OCI-LY1 (cell line): ENCODE results near the gene CHIT1.

ENCODE experiments used
- H2AFZ ChIP-seq: fragments of 200-600 bp; sonication (generic), shearing (Covaris generic); 2 replicates; pipeline ENCODE4 v1.6.0; 2014; ENCODE audit warnings: antibody characterized with exemption, mild to moderate bottlenecking, low read length
- H3F3A ChIP-seq: fragments of 200-600 bp; sonication (generic), shearing (Covaris generic); 2 replicates; pipeline ENCODE4 v1.6.0; 2014; ENCODE audit warnings: mild to moderate bottlenecking, antibody characterized with exemption, low read length, moderate library complexity; ENCODE audit not compliant: insufficient read depth
- H3K27ac ChIP-seq: fragments of 200-600 bp; sonication (generic); 2 replicates; pipeline ENCODE4 v1.5.1; 2014; ENCODE audit warnings: low read length, mixed run types, mild to moderate bottlenecking, low read depth; ENCODE audit not compliant: poor library complexity, severe bottlenecking
- H3K27me3 ChIP-seq: fragments of 200-600 bp; sonication (generic); 2 replicates; pipeline ENCODE4 v1.6.0; 2014; ENCODE audit warnings: antibody characterized with exemption, mild to moderate bottlenecking, low read length, moderate library complexity; ENCODE audit not compliant: insufficient read depth
- H3K36me3 ChIP-seq: fragments of 200-600 bp; sonication (generic); 2 replicates; pipeline ENCODE4 v1.6.1; 2014; ENCODE audit warnings: mild to moderate bottlenecking, antibody characterized with exemption, low read length, moderate library complexity, mixed read lengths; ENCODE audit not compliant: insufficient read depth
- H3K4me1 ChIP-seq: fragments of 200-600 bp; sonication (generic); 2 replicates; pipeline ENCODE4 v1.5.1; 2014; ENCODE audit warnings: mild to moderate bottlenecking, low read length, moderate library complexity; ENCODE audit not compliant: insufficient read depth, severe bottlenecking
- H3K4me2 ChIP-seq: fragments of 200-600 bp; sonication (generic), shearing (Covaris generic); 2 replicates; pipeline ENCODE4 v1.6.1; 2014; ENCODE audit warnings: low read length
- H3K4me3 ChIP-seq: fragments of 200-600 bp; sonication (generic); 2 replicates; pipeline ENCODE4 v1.5.1; 2014; ENCODE audit warnings: low read length, low read depth, mild to moderate bottlenecking, mixed read lengths; ENCODE audit not compliant: poor library complexity, severe bottlenecking
- H3K79me2 ChIP-seq: fragments of 200-600 bp; shearing (Covaris generic); 2 replicates; pipeline ENCODE4 v1.6.1; 2016; ENCODE audit warnings: mixed run types, low read length, mixed read lengths; ENCODE audit not compliant: insufficient read depth
- H3K9ac ChIP-seq: fragments of 200-600 bp; sonication (generic), shearing (Covaris generic); 2 replicates; pipeline ENCODE4 v1.6.1; 2014; ENCODE audit warnings: mild to moderate bottlenecking, low read length, mixed read lengths
- H3K9me2 ChIP-seq: fragments of 200-600 bp; sonication (generic), shearing (Covaris generic); 2 replicates; pipeline ENCODE4 v1.6.1; 2014; ENCODE audit warnings: low read depth, mild to moderate bottlenecking, low read length, mixed read lengths
- H3K9me3 ChIP-seq: fragments of 200-600 bp; shearing (Covaris generic); 2 replicates; pipeline ENCODE4 v1.6.1; 2014; ENCODE audit warnings: low read length, mixed read lengths
- H4K20me1 ChIP-seq: fragments of 200-600 bp; sonication (generic), shearing (Covaris generic); 2 replicates; pipeline ENCODE4 v1.6.0; 2016; ENCODE audit warnings: mild to moderate bottlenecking, low read length; ENCODE audit not compliant: insufficient read depth
- EZH2 ChIP-seq: fragments of 200-600 bp; sonication (generic), shearing (Covaris generic); IDR thresholded peaks from 2 replicates; pipeline ENCODE4 v1.8.0; 2017; ENCODE audit warnings: borderline replicate concordance, mixed run types, mild to moderate bottlenecking, antibody characterized with exemption, low read length, moderate library complexity, mixed read lengths
- TF ChIP-seq, protein P1 (sequence below): fragments of 200-600 bp; sonication (generic), shearing (Covaris generic); IDR thresholded peaks from 2 replicates; pipeline ENCODE4 v1.5.1; 2017; ENCODE audit warnings: mild to moderate bottlenecking, antibody characterized with exemption, low read length, moderate library complexity, mixed read lengths

CHIT1 gene

DNA sequence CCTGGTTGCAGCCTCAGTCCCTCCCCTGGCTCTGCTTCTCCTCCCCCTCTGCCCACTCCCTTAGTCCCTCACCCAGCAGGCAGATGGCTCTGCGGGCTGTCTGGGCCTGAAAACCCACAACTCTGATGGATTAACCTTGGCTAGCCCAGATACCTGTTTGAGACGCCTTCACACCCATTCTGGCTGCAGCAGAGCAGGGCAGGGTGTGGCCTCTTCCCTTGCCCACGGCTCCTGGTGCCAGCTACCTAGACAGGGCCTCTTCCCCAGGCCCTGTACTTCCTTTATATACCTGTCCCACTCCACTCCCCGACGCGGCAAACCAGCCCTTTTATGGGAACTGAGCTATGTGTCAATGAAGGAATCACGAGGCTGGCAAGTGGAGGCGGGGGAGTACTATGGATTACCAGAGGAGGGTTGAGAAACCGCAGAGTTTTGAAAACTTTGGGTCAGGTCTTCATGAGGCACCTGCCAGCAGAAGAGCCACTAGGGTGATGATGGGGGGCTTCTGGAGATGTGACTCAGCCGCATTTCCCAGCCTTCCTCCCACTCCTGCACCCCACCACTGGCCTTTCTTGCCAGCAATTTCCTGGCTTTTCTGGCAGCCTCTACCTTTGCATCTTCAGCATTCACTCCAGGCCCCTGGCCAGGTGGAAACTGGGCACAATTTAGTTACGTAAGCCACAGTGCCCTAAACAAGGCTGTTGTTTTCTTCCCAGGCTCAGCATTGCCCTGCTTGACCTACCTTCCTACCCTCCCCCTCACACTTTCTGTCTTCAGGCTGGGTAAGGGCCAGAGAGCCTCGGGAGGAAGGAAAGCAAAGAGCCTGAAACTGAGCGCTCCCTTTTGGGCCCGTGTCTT is 42.8 kb downstream of the CHIT1 start, which contains the start of gene CHI3L1:
TSS of gene CHI3L1 (minus strand) at position 259 of the 858 bp plus-strand sequence. CDS start at position 178, 81 bp downstream.
- no peak within 1 kb of the TSS for H2AFZ ChIP-seq
- no peak within 1 kb of the TSS for H3K4me3 ChIP-seq
- TF ChIP-seq, protein P1, sequence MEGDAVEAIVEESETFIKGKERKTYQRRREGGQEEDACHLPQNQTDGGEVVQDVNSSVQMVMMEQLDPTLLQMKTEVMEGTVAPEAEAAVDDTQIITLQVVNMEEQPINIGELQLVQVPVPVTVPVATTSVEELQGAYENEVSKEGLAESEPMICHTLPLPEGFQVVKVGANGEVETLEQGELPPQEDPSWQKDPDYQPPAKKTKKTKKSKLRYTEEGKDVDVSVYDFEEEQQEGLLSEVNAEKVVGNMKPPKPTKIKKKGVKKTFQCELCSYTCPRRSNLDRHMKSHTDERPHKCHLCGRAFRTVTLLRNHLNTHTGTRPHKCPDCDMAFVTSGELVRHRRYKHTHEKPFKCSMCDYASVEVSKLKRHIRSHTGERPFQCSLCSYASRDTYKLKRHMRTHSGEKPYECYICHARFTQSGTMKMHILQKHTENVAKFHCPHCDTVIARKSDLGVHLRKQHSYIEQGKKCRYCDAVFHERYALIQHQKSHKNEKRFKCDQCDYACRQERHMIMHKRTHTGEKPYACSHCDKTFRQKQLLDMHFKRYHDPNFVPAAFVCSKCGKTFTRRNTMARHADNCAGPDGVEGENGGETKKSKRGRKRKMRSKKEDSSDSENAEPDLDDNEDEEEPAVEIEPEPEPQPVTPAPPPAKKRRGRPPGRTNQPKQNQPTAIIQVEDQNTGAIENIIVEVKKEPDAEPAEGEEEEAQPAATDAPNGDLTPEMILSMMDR: no peak
- TF ChIP-seq EZH2: no peak
- no peaks in the 10 kb centered on the region for H3K36me3 ChIP-seq
- no peak within 1 kb of the TSS for H3K4me2 ChIP-seq
- no peaks in the 10 kb centered on the region for H3K27me3 ChIP-seq
- H3K9ac ChIP-seq: no peak within 1 kb of the TSS
- no peaks in the 10 kb centered on the region for H3K4me1 ChIP-seq
- no peaks in the 10 kb centered on the region for H4K20me1 ChIP-seq
- no peak within 1 kb of the TSS for H3K27ac ChIP-seq
- H3K79me2 ChIP-seq: no peaks in the 10 kb centered on the region
- no peaks in the 10 kb centered on the region for H3F3A ChIP-seq
- no peaks in the 10 kb centered on the region for H3K9me3 ChIP-seq
- no peaks in the 10 kb centered on the region for H3K9me2 ChIP-seq

DNA sequence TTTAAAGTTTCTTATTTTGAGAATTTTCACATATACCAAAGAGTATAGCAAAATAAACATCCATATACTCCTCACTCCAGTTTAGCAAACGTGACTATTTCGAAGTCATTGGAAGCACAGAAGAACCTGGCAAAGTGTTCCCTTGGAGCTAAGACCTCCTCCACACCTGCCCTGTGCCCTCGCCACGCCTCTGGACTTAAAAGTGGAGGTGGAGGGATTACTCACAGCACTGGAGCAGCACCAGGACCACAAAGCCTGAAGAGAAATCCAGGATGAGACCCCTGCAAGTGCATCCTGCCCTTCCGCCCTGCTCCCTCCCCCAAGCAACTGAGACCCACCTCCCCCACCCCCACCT is 43.4 kb downstream of the CHIT1 start:
- Histone ChIP-seq H4K20me1 (no peaks in the 10 kb centered on the region), H3K27ac (no peak overlapping the region), H3K79me2 (no peaks in the 10 kb centered on the region), H3K4me2 (no peak overlapping the region), H3K4me3 (no peak overlapping the region), H3K4me1 (no peaks in the 10 kb centered on the region), H2AFZ (no peak overlapping the region), H3K9ac (no peak overlapping the region), H3K36me3 (no peaks in the 10 kb centered on the region), H3K9me2 (no peaks in the 10 kb centered on the region), H3F3A (no peaks in the 10 kb centered on the region), H3K9me3 (no peaks in the 10 kb centered on the region), H3K27me3 (no peaks in the 10 kb centered on the region)
- TF ChIP-seq EZH2: no peak
- TF ChIP-seq, protein P1: no peak

- Histone ChIP-seq H3K79me2 (no peaks in the 10 kb centered on the region), H3K9me2 (no peaks in the 10 kb centered on the region), H3K9ac (no peak overlapping the region), H4K20me1 (no peaks in the 10 kb centered on the region), H3K36me3 (no peaks in the 10 kb centered on the region), H2AFZ (no peak overlapping the region), H3F3A (no peaks in the 10 kb centered on the region), H3K27ac (no peak overlapping the region), H3K9me3 (no peaks in the 10 kb centered on the region), H3K27me3 (no peaks in the 10 kb centered on the region), H3K4me3 (no peak overlapping the region), H3K4me1 (no peaks in the 10 kb centered on the region), H3K4me2 (no peak overlapping the region)
- TF ChIP-seq EZH2: no peak
- TF ChIP-seq, protein P1: no peak
These were observed 43.9 kb downstream of the CHIT1 start for GRCh38 chr1:203185585-203185984.
